ENCODE measurements around the gene ATP5PO. TPM values are rescaled to one million over a fixed set of nuclear protein-coding genes. Genes with fewer than 3 reads are reported as not detected.
"Not testable (repeated sequence)": the region's sequence is repeated elsewhere in the genome, so short reads cannot be mapped to it uniquely, and the experiment has no call there.

Gene ATP5PO
- total RNA-seq, 1 experiment from 2014 or later = 190 TPM

DNA sequence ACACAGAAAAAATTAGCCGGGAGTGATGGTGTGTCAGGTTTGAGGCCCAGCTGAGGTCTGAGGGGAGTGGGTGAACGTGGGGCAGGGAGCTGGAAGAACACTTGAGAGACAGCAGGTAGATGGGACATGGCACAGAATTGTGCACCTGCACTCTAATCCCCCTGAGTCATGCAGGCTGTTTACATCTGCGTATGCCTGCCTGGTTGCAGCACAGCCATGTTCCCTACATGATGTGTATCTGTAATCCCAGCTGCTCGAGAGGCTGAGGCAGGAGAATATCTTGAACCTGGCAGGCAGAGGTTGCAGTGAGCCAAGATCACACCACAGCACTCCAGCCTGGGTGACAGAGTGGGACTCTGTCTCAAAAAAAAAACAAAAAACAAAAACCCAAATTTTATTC lies 44.8 kb downstream of the ATP5PO start:
- BruUV-seq (replicated peaks) = no TSS peak
- in situ Hi-C loops (cut with HindIII; ENCODE audit: low pct_unique_long_range_greater_than_20kb, low sequenced_read_pairs) = no loop called here
- DNase-seq (ENCODE audit: low read depth, low spot score) = no peak

DNA sequence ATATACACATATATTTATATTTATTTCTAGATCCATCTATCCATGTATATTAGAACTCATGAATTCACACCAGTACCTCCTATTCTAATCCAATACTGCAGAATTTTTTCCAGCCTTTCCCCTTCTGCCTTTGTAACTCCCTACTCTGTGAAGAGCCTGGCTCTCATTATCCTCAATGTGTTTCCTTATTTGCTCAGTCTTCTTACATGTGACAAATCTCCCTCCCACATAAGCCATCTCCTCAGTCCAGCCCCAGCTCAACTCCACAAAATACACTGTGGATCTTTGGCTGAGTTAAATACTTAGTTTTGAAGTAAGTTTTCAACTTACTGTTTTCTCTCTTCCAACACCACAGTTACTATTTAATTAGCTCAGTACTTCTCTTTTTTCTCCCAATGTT lies 45.7 kb downstream of the ATP5PO start:
- no peak overlapping the region for H3K4me3 ChIP-seq (ENCODE audit: low read depth in 2 of 2, low read length in 2 of 2)
- intact Hi-C loops (cut with micrococcal nuclease; ENCODE audit: unreplicated experiment) = no loop called here
- TF ChIP-seq POLR2AphosphoS5 (IDR thresholded peaks at IDR 0.05; ENCODE audit: low read depth, low read length) (no peak), SIN3A (IDR thresholded peaks at IDR 0.05; ENCODE audit: borderline replicate concordance, insufficient read depth, low read depth, low read length) (no peak), TCF7L2 (IDR thresholded peaks at IDR 0.05; ENCODE audit: low read depth, low read length) (no peak)
- TF ChIP-seq, protein P1, sequence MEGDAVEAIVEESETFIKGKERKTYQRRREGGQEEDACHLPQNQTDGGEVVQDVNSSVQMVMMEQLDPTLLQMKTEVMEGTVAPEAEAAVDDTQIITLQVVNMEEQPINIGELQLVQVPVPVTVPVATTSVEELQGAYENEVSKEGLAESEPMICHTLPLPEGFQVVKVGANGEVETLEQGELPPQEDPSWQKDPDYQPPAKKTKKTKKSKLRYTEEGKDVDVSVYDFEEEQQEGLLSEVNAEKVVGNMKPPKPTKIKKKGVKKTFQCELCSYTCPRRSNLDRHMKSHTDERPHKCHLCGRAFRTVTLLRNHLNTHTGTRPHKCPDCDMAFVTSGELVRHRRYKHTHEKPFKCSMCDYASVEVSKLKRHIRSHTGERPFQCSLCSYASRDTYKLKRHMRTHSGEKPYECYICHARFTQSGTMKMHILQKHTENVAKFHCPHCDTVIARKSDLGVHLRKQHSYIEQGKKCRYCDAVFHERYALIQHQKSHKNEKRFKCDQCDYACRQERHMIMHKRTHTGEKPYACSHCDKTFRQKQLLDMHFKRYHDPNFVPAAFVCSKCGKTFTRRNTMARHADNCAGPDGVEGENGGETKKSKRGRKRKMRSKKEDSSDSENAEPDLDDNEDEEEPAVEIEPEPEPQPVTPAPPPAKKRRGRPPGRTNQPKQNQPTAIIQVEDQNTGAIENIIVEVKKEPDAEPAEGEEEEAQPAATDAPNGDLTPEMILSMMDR (IDR thresholded peaks at IDR 0.05) = no peak
- TF ChIP-seq, protein P2, sequence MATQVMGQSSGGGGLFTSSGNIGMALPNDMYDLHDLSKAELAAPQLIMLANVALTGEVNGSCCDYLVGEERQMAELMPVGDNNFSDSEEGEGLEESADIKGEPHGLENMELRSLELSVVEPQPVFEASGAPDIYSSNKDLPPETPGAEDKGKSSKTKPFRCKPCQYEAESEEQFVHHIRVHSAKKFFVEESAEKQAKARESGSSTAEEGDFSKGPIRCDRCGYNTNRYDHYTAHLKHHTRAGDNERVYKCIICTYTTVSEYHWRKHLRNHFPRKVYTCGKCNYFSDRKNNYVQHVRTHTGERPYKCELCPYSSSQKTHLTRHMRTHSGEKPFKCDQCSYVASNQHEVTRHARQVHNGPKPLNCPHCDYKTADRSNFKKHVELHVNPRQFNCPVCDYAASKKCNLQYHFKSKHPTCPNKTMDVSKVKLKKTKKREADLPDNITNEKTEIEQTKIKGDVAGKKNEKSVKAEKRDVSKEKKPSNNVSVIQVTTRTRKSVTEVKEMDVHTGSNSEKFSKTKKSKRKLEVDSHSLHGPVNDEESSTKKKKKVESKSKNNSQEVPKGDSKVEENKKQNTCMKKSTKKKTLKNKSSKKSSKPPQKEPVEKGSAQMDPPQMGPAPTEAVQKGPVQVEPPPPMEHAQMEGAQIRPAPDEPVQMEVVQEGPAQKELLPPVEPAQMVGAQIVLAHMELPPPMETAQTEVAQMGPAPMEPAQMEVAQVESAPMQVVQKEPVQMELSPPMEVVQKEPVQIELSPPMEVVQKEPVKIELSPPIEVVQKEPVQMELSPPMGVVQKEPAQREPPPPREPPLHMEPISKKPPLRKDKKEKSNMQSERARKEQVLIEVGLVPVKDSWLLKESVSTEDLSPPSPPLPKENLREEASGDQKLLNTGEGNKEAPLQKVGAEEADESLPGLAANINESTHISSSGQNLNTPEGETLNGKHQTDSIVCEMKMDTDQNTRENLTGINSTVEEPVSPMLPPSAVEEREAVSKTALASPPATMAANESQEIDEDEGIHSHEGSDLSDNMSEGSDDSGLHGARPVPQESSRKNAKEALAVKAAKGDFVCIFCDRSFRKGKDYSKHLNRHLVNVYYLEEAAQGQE (IDR thresholded peaks at IDR 0.05; ENCODE audit: insufficient read depth in 1 of 2, low read depth in 2 of 2, low read length in 1 of 2) = no peak
- CTCF ChIA-PET = no interaction called here
- no peaks in the 10 kb centered on the region for H3K4me1 ChIP-seq (ENCODE audit: control insufficient read depth, insufficient read depth, low read length)
- no peaks in the 10 kb centered on the region for H3K36me3 ChIP-seq (ENCODE audit: control insufficient read depth, insufficient read depth, low read length)
- POLR2A ChIA-PET = no interaction called here
- in situ Hi-C loops (cut with HindIII; ENCODE audit: low pct_unique_long_range_greater_than_20kb, low sequenced_read_pairs) = no loop called here
- ATAC-seq (no peak), DNase-seq (ENCODE audit: low read depth, low spot score) (no peak)
- BruUV-seq (replicated peaks) = no TSS peak
- no peaks in the 10 kb centered on the region for H3K27me3 ChIP-seq (ENCODE audit: control insufficient read depth, insufficient read depth, low read length)
- no peak overlapping the region for H3K27ac ChIP-seq (ENCODE audit: low read length)
- H3K9me3 ChIP-seq (ENCODE audit: control insufficient read depth, insufficient read depth, low read depth, low read length) = no peaks in the 10 kb centered on the region

More for the DNA sequence above, 44.8 kb downstream of the ATP5PO start:
- intact Hi-C loops (cut with micrococcal nuclease; ENCODE audit: unreplicated experiment) = no loop called here
- Histone ChIP-seq H3K4me3 (ENCODE audit: low read depth in 2 of 2, low read length in 2 of 2) (no peak overlapping the region), H3K9me3 (ENCODE audit: control insufficient read depth, insufficient read depth, low read depth, low read length) (no peaks in the 10 kb centered on the region), H3K27me3 (ENCODE audit: control insufficient read depth, insufficient read depth, low read length) (no peaks in the 10 kb centered on the region), H3K4me1 (ENCODE audit: control insufficient read depth, insufficient read depth, low read length) (no peaks in the 10 kb centered on the region), H3K36me3 (ENCODE audit: control insufficient read depth, insufficient read depth, low read length) (no peaks in the 10 kb centered on the region), H3K27ac (ENCODE audit: low read length) (no peak overlapping the region)
- ChIA-PET CTCF (no interaction called here), POLR2A (interaction anchor here (0.6 to 0.7 kb wide), 2 partner anchors 29 to 220 kb away, joined by 6 to 10 read pairs; no protein-coding TSS in a partner anchor)
- ATAC-seq = no peak
- no peak for TF ChIP-seq SIN3A (IDR thresholded peaks at IDR 0.05; ENCODE audit: borderline replicate concordance, insufficient read depth, low read depth, low read length)
- TF ChIP-seq POLR2AphosphoS5 (IDR thresholded peaks at IDR 0.05; ENCODE audit: low read depth, low read length) = no peak
- TF ChIP-seq, protein P1 (IDR thresholded peaks at IDR 0.05) = no peak
- no peak for TF ChIP-seq TCF7L2 (IDR thresholded peaks at IDR 0.05; ENCODE audit: low read depth, low read length)
- TF ChIP-seq, protein P2 (IDR thresholded peaks at IDR 0.05; ENCODE audit: insufficient read depth in 1 of 2, low read depth in 2 of 2, low read length in 1 of 2) = no peak

DNA sequence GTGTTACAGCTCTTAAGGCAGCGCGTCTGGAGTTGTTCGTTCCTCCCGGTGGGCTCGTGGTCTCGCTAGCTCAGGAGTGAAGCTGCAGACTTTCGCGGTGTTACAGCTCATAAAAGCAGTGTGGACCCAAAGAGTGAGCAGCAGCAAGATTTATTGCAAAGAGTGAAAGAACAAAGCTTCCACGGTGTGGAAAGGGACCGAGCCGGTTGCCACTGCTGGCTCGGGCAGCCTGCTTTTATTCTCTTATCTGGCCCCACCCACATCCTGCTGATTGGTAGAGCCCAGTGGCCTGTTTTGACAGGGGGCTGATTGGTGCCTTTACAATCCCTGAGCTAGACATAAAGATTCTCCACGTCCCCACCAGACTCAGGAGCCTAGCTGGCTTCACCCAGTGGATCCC lies 47.7 kb downstream of the ATP5PO start:
- POLR2A ChIA-PET; H3K4me1 ChIP-seq (ENCODE audit: control insufficient read depth, insufficient read depth, low read length); H3K27ac ChIP-seq (ENCODE audit: low read length); ATAC-seq; intact Hi-C loops (cut with micrococcal nuclease; ENCODE audit: unreplicated experiment); H3K9me3 ChIP-seq (ENCODE audit: control insufficient read depth, insufficient read depth, low read depth, low read length); DNase-seq (ENCODE audit: low read depth, low spot score); H3K4me3 ChIP-seq (ENCODE audit: low read depth in 2 of 2, low read length in 2 of 2); H3K27me3 ChIP-seq (ENCODE audit: control insufficient read depth, insufficient read depth, low read length); BruUV-seq (replicated peaks); in situ Hi-C loops (cut with HindIII; ENCODE audit: low pct_unique_long_range_greater_than_20kb, low sequenced_read_pairs); CTCF ChIA-PET; H3K36me3 ChIP-seq (ENCODE audit: control insufficient read depth, insufficient read depth, low read length): not testable (repeated sequence)
